Mesenteric fat pad (tissue), 1 donor: Measurements from ENCODE around the gene EPB41L4A. TPM values are rescaled to one million over a fixed set of nuclear protein-coding genes. Genes with fewer than 3 reads are reported as not detected.
"Not testable (repeated sequence)": the region's sequence is repeated elsewhere in the genome, so short reads cannot be mapped to it uniquely, and the experiment has no call there.

Experiments
- DNase-seq: peaks from one replicate; pipeline ENCODE4 v3.0.0-alpha.2; 2020; ENCODE audit warnings: low spot score
- long read RNA-seq: library from polyadenylated mRNA; unstranded; transcript quantifications from one replicate; pipeline ENCODE4 v2.0.0, GENCODE V29; 2020
- total RNA-seq: library from RNA; stranded (reverse); fragmentation: NEBNext Ultra II Directional; extraction: Animal tissue kit (Norgen Biotek cat#: 25700); gene quantifications from one replicate; pipeline ENCODE4 v1.2.1, GENCODE V29; 2021
- donor health status: DM: yes; HTN: yes; CAD: no.

Gene EPB41L4A
- 30.2 TPM for total RNA-seq
- long read RNA-seq, partial matches to known transcripts = 20 of 46 reads
- long read RNA-seq, other reads (novel, unspliced or antisense) = 23 of 46 reads

GRCh38 chr5:112419164-112419985 is at the start of gene EPB41L4A:
TSS of gene EPB41L4A (minus strand) at chr5:112419277. CDS start at chr5:112419039, 238 bp downstream.
- DNase-seq = no peak

- DNase-seq = no peak
Observed at GRCh38 chr5:112467485-112467884, 48.4 kb upstream of the EPB41L4A start.

- not testable (repeated sequence) for DNase-seq
Observed at GRCh38 chr5:112466261-112466660, 47.2 kb upstream of the EPB41L4A start.

GRCh38 chr5:112447187-112447760 is 28.2 kb upstream of the EPB41L4A start:
- not testable (repeated sequence) for DNase-seq

- DNase-seq = no peak
Observed at GRCh38 chr5:112445626-112446350, 26.7 kb upstream of the EPB41L4A start.

GRCh38 chr5:112443932-112444331 is 24.9 kb upstream of the EPB41L4A start:
- DNase-seq = not testable (repeated sequence)

GRCh38 chr5:112440031-112440430 is 21.0 kb upstream of the EPB41L4A start:
- no peak for DNase-seq

GRCh38 chr5:112436144-112436543 is 17.1 kb upstream of the EPB41L4A start:
- no peak for DNase-seq

- DNase-seq = no peak
Observed at GRCh38 chr5:112434641-112435040, 15.6 kb upstream of the EPB41L4A start.

GRCh38 chr5:112426202-112426601 is 7.1 kb upstream of the EPB41L4A start:
- DNase-seq = not testable (repeated sequence)

- DNase-seq = peak; percentile 91
Observed at GRCh38 chr5:112419986-112420864, 1.1 kb upstream of the EPB41L4A start.

GRCh38 chr5:112418659-112419163 is 366 bp downstream of the EPB41L4A start:
- DNase-seq = no peak

GRCh38 chr5:112417931-112418658 is 982 bp downstream of the EPB41L4A start:
- no peak for DNase-seq

GRCh38 chr5:112415552-112415951 is 3.5 kb downstream of the EPB41L4A start:
- no peak for DNase-seq

- no peak for DNase-seq
Observed at GRCh38 chr5:112413611-112414010, 5.5 kb downstream of the EPB41L4A start.

- DNase-seq = no peak
Observed at GRCh38 chr5:112412346-112412745, 6.7 kb downstream of the EPB41L4A start.

- no peak for DNase-seq
Observed at GRCh38 chr5:112411903-112412302, 7.2 kb downstream of the EPB41L4A start.

GRCh38 chr5:112407666-112408065 is 11.4 kb downstream of the EPB41L4A start:
- no peak for DNase-seq

- DNase-seq = no peak
Observed at GRCh38 chr5:112407240-112407639, 11.8 kb downstream of the EPB41L4A start.

- DNase-seq = no peak
Observed at GRCh38 chr5:112403069-112403468, 16.0 kb downstream of the EPB41L4A start.
